Neutrophil (primary cell): ENCODE measurements around the gene KCNJ12.
"Not testable (repeated sequence)": the region's sequence is repeated elsewhere in the genome, so short reads cannot be mapped to it uniquely, and the experiment has no call there.

ENCODE experiments used
- H3K27ac ChIP-seq: fragments of 200-600 bp; sonication (generic); 2 replicates; pipeline ENCODE4 v1.5.1; 2016; ENCODE audit warnings: mild to moderate bottlenecking, moderate library complexity
- H3K27me3 ChIP-seq: fragments of 200-600 bp; sonication (generic); 2 replicates; pipeline ENCODE4 v1.6.0; 2016; ENCODE audit warnings: mild to moderate bottlenecking
- H3K36me3 ChIP-seq: fragments of 200-600 bp; sonication (generic); 2 replicates; pipeline ENCODE4 v1.5.1; 2017
- H3K4me1 ChIP-seq, 2 experiments: fragments of 200-600 bp in 1 of 2; sonication (generic) in 1 of 2; 1 replicate in 1 of 2; 2 replicates in 1 of 2; pipeline versions ENCODE4 v1.5.1 to v1.6.1; 2013 to 2016; ENCODE audit warnings: low read depth in 1 of 2, low read length in 1 of 2, mild to moderate bottlenecking in 1 of 2, moderate library complexity in 1 of 2; ENCODE audit not compliant: control insufficient read depth in 1 of 2, insufficient read depth in 1 of 2
- H3K4me3 ChIP-seq, 2 experiments: fragments of 200-600 bp in 1 of 2; sonication (generic) in 1 of 2; 1 replicate in 1 of 2; 2 replicates in 1 of 2; pipeline ENCODE4 v1.5.1; 2013 to 2016; ENCODE audit warnings: low read depth in 1 of 2, low read length in 1 of 2, mild to moderate bottlenecking in 1 of 2, moderate library complexity in 1 of 2
- H3K9me3 ChIP-seq: fragments of 200-600 bp; sonication (generic); 2 replicates; pipeline ENCODE4 v1.5.1; 2016
- TF ChIP-seq, protein P1 (sequence below): fragments of 200-600 bp; sonication (generic); IDR thresholded peaks from 2 replicates; pipeline ENCODE4 v1.5.1; 2016; ENCODE audit warnings: antibody characterized with exemption

KCNJ12 gene

DNA sequence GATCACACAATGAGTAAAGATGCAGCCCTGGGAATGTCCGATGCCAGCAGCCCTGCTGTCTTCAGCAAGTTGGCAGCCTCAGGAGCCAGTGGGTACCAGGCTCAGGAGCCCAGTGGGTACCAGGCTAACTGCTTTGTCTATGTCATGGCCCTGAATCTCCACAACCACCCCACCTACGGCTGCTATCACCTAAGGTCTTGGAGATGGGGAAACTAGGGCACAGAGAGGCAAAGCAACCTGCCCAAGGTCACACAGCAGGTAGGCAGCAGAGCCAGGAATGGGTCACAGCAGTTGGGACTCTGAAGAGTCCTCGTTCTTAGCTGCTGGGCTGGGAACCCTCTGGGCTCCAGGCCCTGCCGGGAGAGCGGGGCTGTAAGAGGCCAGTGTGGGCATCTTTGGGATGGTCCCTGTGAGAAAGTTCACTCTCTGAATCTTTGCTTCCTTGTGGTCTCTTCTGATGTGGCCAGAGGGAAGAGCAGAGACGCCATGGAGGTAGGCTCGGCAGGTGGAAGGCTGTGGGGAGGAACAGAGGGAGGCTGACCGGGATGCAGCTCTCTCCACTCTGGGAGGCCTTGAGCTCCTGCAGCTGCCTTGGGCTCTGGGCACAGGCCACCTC lies 34.1 kb upstream of the KCNJ12 start:
- H3K9me3 ChIP-seq, H3K4me1 ChIP-seq, H3K4me3 ChIP-seq, H3K27me3 ChIP-seq, H3K36me3 ChIP-seq, H3K27ac ChIP-seq: not testable (repeated sequence)

DNA sequence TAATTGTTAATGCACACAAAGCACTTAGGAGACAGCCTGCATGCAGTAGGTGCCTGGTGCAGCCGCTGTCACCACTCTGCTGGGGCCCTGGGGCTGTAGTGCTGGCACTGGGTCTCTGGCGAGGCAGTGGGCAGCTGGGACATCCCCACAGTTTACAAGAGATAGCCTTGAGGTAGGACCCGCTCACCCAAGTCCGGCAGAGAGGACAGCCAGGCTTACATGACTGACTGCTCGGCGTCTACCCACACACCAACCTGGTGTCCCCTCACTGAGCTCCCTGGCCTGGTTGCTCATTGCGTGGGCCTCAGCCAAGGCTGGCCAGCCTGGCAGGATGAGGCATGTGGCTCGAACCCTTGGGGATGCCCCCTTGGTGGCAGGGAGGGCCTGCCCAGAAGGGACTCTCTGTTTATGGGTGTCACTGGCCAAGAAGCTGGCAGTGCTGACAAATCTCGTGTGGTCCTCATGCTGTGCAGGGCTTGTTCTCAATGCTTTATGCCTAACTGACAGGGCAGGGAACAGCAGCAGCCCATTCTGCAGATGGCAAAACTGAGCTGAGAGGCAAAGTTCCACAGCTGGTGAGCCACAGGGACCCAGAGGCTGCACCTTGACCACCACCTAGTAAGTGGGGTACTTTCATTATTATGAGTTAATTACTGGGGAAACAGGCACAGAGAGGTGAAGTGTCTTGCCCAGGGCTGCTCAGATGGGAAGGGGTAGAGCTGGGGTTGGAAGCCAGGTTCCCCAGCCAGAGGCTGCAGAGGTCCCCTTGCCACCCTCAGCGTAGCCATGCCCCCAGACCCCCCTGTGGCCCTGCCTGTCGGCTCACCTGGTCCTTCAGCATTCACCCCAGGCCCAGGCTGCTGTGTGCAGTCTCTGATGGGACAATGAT lies 32.9 kb upstream of the KCNJ12 start:
- not testable (repeated sequence) for H3K4me1 ChIP-seq, H3K27ac ChIP-seq, H3K27me3 ChIP-seq, H3K36me3 ChIP-seq, H3K4me3 ChIP-seq, H3K9me3 ChIP-seq

DNA sequence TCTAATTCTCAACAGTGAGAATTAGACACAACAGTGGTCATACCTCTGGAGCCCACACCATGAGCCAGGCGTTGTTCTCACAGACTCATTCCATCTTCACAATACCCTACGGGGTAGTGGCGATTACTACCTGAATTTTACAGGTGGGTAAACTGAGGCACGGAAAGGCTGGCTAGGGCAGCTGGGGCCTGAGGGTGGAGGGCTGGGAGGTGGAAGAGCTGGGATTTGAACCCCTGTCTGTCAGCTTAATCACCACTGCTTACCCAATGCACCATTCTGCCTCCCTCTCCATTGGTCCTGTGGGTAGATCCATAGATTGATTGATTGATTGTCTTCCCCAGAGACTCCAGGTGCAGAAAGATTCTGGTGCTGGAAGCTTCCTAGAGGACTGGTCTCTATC lies 31.4 kb upstream of the KCNJ12 start:
- not testable (repeated sequence) for H3K9me3 ChIP-seq, H3K27ac ChIP-seq

DNA sequence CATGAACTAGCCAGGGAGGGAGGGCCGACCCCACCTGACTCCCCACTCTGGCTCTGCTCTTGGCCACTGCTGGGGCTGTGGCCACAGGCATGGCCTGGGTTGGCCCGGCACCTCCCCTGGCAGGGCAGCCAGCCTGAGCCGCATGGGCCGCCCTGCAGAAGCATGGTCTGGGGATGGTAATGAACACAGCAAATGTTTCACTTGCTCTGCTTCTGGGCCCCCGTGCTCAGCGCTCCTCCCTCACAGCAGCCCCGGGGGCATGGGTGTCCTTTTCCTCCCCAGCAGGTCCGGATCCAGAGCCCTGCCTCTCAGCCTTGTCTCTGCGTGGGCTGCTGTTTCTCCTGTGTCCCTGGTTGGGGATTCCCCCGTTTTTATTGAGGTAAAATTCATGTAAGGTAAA lies 30.9 kb upstream of the KCNJ12 start:
- Histone ChIP-seq H3K36me3 (no peaks in the 10 kb centered on the region), H3K4me1 (no peaks in the 10 kb centered on the region), H3K27ac (no peak overlapping the region), H3K27me3 (no peaks in the 10 kb centered on the region), H3K9me3 (no peaks in the 10 kb centered on the region), H3K4me3 (no peak overlapping the region)
- TF ChIP-seq, protein P1, sequence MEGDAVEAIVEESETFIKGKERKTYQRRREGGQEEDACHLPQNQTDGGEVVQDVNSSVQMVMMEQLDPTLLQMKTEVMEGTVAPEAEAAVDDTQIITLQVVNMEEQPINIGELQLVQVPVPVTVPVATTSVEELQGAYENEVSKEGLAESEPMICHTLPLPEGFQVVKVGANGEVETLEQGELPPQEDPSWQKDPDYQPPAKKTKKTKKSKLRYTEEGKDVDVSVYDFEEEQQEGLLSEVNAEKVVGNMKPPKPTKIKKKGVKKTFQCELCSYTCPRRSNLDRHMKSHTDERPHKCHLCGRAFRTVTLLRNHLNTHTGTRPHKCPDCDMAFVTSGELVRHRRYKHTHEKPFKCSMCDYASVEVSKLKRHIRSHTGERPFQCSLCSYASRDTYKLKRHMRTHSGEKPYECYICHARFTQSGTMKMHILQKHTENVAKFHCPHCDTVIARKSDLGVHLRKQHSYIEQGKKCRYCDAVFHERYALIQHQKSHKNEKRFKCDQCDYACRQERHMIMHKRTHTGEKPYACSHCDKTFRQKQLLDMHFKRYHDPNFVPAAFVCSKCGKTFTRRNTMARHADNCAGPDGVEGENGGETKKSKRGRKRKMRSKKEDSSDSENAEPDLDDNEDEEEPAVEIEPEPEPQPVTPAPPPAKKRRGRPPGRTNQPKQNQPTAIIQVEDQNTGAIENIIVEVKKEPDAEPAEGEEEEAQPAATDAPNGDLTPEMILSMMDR = no peak

More for the DNA sequence above, 31.4 kb upstream of the KCNJ12 start:
- not testable (repeated sequence) for H3K36me3 ChIP-seq, H3K4me3 ChIP-seq, H3K4me1 ChIP-seq, H3K27me3 ChIP-seq

DNA sequence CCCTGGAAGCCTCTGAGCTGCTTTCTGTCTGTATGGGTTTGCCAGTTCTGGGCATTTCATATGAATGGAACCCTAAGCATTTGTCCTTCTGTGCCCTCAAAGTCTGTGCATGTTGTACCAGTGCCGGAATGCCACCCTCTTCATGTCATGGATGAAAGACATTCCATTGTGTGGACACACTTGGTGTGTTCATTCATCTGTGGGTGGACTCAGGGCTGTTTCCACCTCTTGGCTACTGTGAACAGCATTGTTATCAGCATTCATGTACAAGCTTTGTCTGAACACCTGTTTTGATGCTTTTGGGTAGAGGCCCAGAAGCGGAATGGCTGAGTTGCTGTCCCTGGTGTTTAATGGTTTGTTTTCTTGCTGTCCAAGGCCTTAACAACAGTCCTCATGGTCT lies 30.1 kb upstream of the KCNJ12 start:
- H3K27ac ChIP-seq, H3K27me3 ChIP-seq, H3K9me3 ChIP-seq, H3K4me1 ChIP-seq, H3K4me3 ChIP-seq, H3K36me3 ChIP-seq: not testable (repeated sequence)

DNA sequence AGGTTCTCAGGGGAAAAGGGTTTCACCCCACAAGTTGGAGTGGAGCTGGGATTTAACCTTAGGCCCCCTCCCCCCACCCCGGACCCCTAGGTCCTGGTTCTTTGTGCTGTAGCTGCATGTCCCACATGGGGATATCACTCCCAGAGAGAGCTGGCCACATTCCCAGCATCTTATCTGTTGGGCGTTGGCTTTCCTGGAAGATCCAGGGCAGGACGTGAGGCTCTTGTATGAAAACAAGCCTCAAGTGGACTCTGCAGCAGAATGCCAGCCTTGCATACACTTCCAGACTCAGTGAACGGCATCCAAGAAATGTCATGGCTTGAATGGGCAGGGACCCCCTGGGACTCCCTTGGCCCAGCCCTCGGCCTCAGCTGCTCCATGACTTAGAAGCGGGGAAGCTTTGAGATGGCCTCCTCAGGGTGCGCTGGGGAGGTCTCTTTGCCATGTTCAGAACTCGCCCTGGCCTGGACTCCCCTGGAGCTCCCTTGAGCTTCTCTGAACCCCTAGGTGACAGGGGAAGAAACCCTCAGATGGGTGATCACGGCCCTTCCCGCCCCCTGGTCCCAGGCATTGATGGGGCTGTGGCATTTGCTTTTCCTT lies 29.4 kb upstream of the KCNJ12 start:
- not testable (repeated sequence) for H3K9me3 ChIP-seq, H3K27me3 ChIP-seq, H3K36me3 ChIP-seq, H3K4me1 ChIP-seq, H3K4me3 ChIP-seq, H3K27ac ChIP-seq

DNA sequence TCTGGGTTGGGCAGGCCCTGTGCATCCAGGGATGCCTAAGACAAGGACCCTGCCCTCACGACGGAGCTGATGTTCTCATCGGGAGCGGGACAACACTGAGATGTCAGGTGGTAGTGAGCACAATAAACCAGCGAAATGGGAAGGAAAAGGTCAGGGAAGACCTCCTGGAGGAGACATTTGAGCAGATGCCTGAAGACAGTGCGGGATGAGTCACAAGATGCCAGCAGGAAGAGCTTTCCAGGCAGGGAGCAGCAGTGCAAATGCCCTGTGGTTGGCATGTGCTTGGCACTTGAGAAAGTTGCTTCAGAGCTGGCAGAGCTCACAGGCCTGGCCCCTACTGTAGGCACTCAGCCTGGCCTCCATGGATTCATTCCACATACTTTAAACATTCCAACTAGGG lies 28.5 kb upstream of the KCNJ12 start:
- not testable (repeated sequence) for H3K36me3 ChIP-seq, H3K4me1 ChIP-seq, H3K4me3 ChIP-seq, H3K27ac ChIP-seq, H3K9me3 ChIP-seq, H3K27me3 ChIP-seq

DNA sequence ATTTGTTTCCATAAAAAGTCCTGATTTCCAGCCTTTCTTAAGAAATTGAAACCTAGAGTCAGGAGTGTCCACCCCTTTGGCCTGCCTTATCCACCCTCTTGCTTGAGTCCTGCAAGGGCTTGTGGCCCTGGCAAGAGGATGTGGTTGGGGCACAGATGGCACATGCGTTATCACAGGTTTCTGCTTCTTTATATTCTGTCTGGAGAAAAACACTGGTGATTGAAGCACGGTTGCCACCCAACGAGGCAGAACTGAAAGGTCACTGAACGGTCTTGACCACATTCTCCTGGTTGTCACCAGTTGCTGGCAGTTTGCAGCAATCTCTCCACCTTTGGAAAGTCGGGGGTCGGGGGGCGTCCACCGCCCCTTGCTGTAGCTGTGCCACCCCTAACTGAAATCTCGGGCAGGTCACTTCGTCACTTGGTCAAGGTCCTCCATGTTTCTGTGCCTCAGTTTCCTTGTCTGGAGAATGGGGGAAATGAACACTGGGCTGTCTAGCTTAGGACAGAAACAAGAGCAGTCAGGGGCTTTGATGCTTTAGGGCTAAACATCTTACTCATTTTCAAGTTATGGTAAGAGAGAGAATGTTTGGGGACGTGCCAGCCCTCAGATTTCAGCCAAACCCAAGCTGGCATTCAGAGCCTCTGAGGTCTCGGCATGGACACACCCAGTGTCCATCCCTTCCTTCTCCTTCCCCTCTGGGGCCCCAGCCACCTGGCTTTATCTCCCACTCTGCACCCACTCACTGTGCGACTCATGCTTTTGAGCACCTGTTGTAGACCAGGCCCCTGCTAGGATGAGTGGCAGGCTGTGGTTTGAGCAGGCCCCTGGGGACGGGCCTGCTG lies 27.9 kb upstream of the KCNJ12 start:
- not testable (repeated sequence) for H3K36me3 ChIP-seq, H3K9me3 ChIP-seq, H3K4me3 ChIP-seq, H3K27me3 ChIP-seq, H3K4me1 ChIP-seq, H3K27ac ChIP-seq

DNA sequence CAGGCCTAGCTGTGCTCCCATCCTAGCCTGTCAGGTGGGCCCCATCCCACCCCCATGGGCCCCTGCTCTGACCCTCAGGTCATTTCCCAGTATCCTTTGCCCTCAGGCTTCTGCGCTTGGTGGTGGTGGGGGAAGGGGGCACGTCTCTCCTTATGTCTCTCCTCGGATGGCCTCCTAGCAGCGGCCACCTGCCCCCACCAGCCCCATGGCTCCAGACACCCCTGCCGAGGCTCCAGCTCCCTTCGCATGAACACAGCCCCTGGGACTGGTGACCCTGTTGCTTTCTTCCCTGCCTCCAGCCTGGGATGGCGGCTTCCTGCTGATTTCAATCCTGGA lies 27.3 kb upstream of the KCNJ12 start:
- not testable (repeated sequence) for H3K36me3 ChIP-seq, H3K27ac ChIP-seq, H3K9me3 ChIP-seq, H3K27me3 ChIP-seq, H3K4me1 ChIP-seq, H3K4me3 ChIP-seq

DNA sequence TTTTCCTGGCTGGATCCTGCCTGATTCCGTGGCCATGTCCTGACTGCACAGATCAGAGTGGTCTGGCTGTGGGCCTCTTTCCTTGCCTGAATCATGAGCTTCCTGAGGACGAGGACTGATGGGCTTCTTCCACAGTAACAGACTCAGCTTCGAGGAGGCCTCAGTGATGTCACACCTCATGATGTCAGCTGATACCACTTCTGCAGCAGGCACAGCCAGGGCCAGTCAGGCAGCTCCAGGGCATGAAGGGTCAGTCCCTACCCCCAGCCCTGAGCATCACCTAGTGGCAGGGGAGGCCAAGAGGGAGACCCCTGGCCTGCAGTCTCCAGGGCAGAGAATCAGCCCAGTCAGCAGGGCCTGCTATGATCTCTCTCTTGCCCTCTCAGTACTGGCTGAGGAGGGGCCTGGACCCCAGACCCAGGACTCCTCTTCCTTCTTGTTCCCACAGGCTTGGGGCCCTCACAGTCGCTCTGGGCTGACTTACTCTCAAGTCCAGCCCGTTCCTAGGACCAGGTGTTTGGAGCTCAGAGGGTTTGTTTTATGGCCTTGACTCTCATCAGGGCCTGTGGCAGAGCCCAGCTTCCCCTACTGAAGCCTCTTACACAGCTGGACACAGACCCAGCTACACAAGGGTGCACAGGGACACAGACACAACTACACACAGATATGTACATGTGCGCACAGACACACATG lies 26.7 kb upstream of the KCNJ12 start:
- not testable (repeated sequence) for H3K4me1 ChIP-seq, H3K4me3 ChIP-seq, H3K27me3 ChIP-seq, H3K36me3 ChIP-seq, H3K27ac ChIP-seq, H3K9me3 ChIP-seq

DNA sequence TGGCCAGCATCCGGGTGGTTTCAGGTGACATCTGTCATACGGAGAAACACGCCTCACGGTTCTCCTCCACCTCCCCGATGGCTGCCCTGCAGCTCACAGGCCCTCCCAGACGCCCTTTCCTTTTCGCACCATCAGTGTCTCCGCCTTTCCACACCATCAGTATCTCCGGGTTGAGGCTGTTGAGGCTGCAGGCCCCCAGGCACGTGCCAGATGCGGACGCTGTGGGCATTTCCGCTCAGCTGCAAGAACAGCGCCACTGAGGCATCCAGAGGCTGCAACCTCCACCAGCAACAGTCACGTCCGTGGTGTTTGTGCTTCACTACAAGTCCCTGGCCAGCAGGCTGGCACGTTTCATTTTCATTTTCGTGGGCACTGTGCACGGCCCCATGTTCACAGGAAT lies 25.7 kb upstream of the KCNJ12 start:
- not testable (repeated sequence) for H3K9me3 ChIP-seq, H3K27me3 ChIP-seq, H3K27ac ChIP-seq, H3K36me3 ChIP-seq, H3K4me1 ChIP-seq, H3K4me3 ChIP-seq
